ENCODE measurements around the gene POLR2E.

The POLR2E gene

GRCh38 chr19:1111641-1112267 is 16.6 kb upstream of the POLR2E start:
- Histone ChIP-seq H3K4me1 (ENCODE audit: control insufficient read depth in 2 of 2, insufficient read depth in 1 of 2, low read depth in 1 of 2, low read length in 2 of 2) (peaks cover 4 to 8% of the 10 kb centered on the region in 2 donors), H3K4me3 (ENCODE audit: low read length in 2 of 2) (no peak overlapping the region), H4K91ac (ENCODE audit: low read depth, low read length, poor library complexity) (no peak overlapping the region), H2BK120ac (ENCODE audit: low read depth, low read length) (no peak overlapping the region), H2BK15ac (ENCODE audit: low read length) (peak overlapping the region; percentile 67), H3K36me3 (replicated peaks in 1 of 2; ENCODE audit: control insufficient read depth in 2 of 2, insufficient read depth in 2 of 2, low read length in 2 of 2) (peaks cover 12 to 59% of the 10 kb centered on the region in 2 donors), H3K27ac (replicated peaks; ENCODE audit: low read length) (no peak overlapping the region), H3K18ac (ENCODE audit: low read length) (no peak overlapping the region), H3K23ac (ENCODE audit: low read depth, low read length, poor library complexity) (peak overlapping the region; percentile 73), H3K9me3 (replicated peaks in 1 of 2; ENCODE audit: control insufficient read depth in 2 of 2, insufficient read depth in 1 of 2, low read depth in 1 of 2, low read length in 2 of 2) (no peaks in the 10 kb centered on the region), H4K8ac (ENCODE audit: low read depth, low read length) (no peak overlapping the region), H2AFZ (ENCODE audit: low read length) (no peak overlapping the region), H3K79me1 (ENCODE audit: low read depth, low read length) (peaks cover 7% of the 10 kb centered on the region), H3K4ac (ENCODE audit: low read length) (no peak overlapping the region), H2BK5ac (ENCODE audit: low read length) (no peak overlapping the region), H3K27me3 (ENCODE audit: control insufficient read depth in 3 of 3, insufficient read depth in 3 of 3, low read depth in 1 of 3, low read length in 3 of 3) (no peaks in the 10 kb centered on the region), H2BK12ac (ENCODE audit: low read length) (no peak overlapping the region), H3K4me2 (ENCODE audit: insufficient read depth, low read length, poor library complexity, severe bottlenecking) (no peak overlapping the region), H3K9ac (ENCODE audit: low read depth, low read length, poor library complexity) (peak overlapping the region; percentile 60), H2AK5ac (ENCODE audit: low read depth, low read length) (peak overlapping the region; percentile 95), H3K14ac (ENCODE audit: low read length) (peak overlapping the region; percentile 38)
- WGBS, 2 donors (ENCODE audit: extremely low coverage in 2 of 2, insufficient read length in 2 of 2, insufficient replicate concordance in 1 of 2) = no CpG with 5 or more reads among the region's 18 CpGs
- no peak for DNase-seq (ENCODE audit: low spot score)

- Histone ChIP-seq H2BK5ac (ENCODE audit: low read length) (no peak overlapping the region), H3K27me3 (ENCODE audit: control insufficient read depth in 3 of 3, insufficient read depth in 3 of 3, low read depth in 1 of 3, low read length in 3 of 3) (no peaks in the 10 kb centered on the region), H2AFZ (ENCODE audit: low read length) (no peak overlapping the region), H2BK15ac (ENCODE audit: low read length) (no peak overlapping the region), H2AK5ac (ENCODE audit: low read depth, low read length) (peak overlapping the region; percentile 78), H2BK120ac (ENCODE audit: low read depth, low read length) (no peak overlapping the region), H3K4me3 (ENCODE audit: low read length in 2 of 2) (no peak overlapping the region), H3K14ac (ENCODE audit: low read length) (no peak overlapping the region), H3K4me2 (ENCODE audit: insufficient read depth, low read length, poor library complexity, severe bottlenecking) (no peak overlapping the region), H3K36me3 (replicated peaks in 1 of 2; ENCODE audit: control insufficient read depth in 2 of 2, insufficient read depth in 2 of 2, low read length in 2 of 2) (peaks cover 20 to 60% of the 10 kb centered on the region in 2 donors), H3K23ac (ENCODE audit: low read depth, low read length, poor library complexity) (peak overlapping the region; percentile 65), H3K9ac (ENCODE audit: low read depth, low read length, poor library complexity) (no peak overlapping the region), H3K4ac (ENCODE audit: low read length) (no peak overlapping the region), H2BK12ac (ENCODE audit: low read length) (no peak overlapping the region), H3K79me1 (ENCODE audit: low read depth, low read length) (peaks cover 9% of the 10 kb centered on the region), H3K9me3 (replicated peaks in 1 of 2; ENCODE audit: control insufficient read depth in 2 of 2, insufficient read depth in 1 of 2, low read depth in 1 of 2, low read length in 2 of 2) (no peaks in the 10 kb centered on the region), H4K91ac (ENCODE audit: low read depth, low read length, poor library complexity) (no peak overlapping the region), H3K4me1 (ENCODE audit: control insufficient read depth in 2 of 2, insufficient read depth in 1 of 2, low read depth in 1 of 2, low read length in 2 of 2) (peaks cover 4 to 10% of the 10 kb centered on the region in 2 donors), H4K8ac (ENCODE audit: low read depth, low read length) (no peak overlapping the region), H3K18ac (ENCODE audit: low read length) (peak overlapping the region; percentile 80), H3K27ac (replicated peaks; ENCODE audit: low read length) (no peak overlapping the region)
- DNase-seq (ENCODE audit: low spot score) = no peak
- no CpG with 5 or more reads among the region's 18 CpGs for WGBS, 2 donors (ENCODE audit: extremely low coverage in 2 of 2, insufficient read length in 2 of 2, insufficient replicate concordance in 1 of 2)
These were observed 15.8 kb upstream of the POLR2E start for GRCh38 chr19:1110809-1111640.

- H4K91ac ChIP-seq (ENCODE audit: low read depth, low read length, poor library complexity) = no peak overlapping the region
- no peak overlapping the region for H3K9ac ChIP-seq (ENCODE audit: low read depth, low read length, poor library complexity)
- H4K8ac ChIP-seq (ENCODE audit: low read depth, low read length) = no peak overlapping the region
- peaks cover 18% of the 10 kb centered on the region for H3K79me1 ChIP-seq (ENCODE audit: low read depth, low read length)
- no peak for DNase-seq (ENCODE audit: low spot score)
- no peak overlapping the region for H3K4me2 ChIP-seq (ENCODE audit: insufficient read depth, low read length, poor library complexity, severe bottlenecking)
- no peaks in the 10 kb centered on the region for H3K27me3 ChIP-seq (ENCODE audit: control insufficient read depth in 3 of 3, insufficient read depth in 3 of 3, low read depth in 1 of 3, low read length in 3 of 3)
- peak overlapping the region; percentile 58 for H2BK12ac ChIP-seq (ENCODE audit: low read length)
- no peak overlapping the region for H2BK120ac ChIP-seq (ENCODE audit: low read depth, low read length)
- WGBS, 2 donors (ENCODE audit: extremely low coverage in 2 of 2, insufficient read length in 2 of 2, insufficient replicate concordance in 1 of 2) = no CpG with 5 or more reads among the region's 54 CpGs
- H2AFZ ChIP-seq (ENCODE audit: low read length) = no peak overlapping the region
- H2BK15ac ChIP-seq (ENCODE audit: low read length) = no peak overlapping the region
- no peaks in the 10 kb centered on the region for H3K9me3 ChIP-seq (replicated peaks in 1 of 2; ENCODE audit: control insufficient read depth in 2 of 2, insufficient read depth in 1 of 2, low read depth in 1 of 2, low read length in 2 of 2)
- no peak overlapping the region for H3K27ac ChIP-seq (replicated peaks; ENCODE audit: low read length)
- no peak overlapping the region for H2BK5ac ChIP-seq (ENCODE audit: low read length)
- H2AK5ac ChIP-seq (ENCODE audit: low read depth, low read length) = no peak overlapping the region
- H3K4ac ChIP-seq (ENCODE audit: low read length) = no peak overlapping the region
- H3K4me3 ChIP-seq (ENCODE audit: low read length in 2 of 2) = no peak overlapping the region
- peak overlapping the region; percentile 67 for H3K23ac ChIP-seq (ENCODE audit: low read depth, low read length, poor library complexity)
- no peak overlapping the region for H3K14ac ChIP-seq (ENCODE audit: low read length)
- peak overlapping the region; percentile 19 for H3K18ac ChIP-seq (ENCODE audit: low read length)
- peaks cover 11 to 15% of the 10 kb centered on the region in 2 donors for H3K4me1 ChIP-seq (ENCODE audit: control insufficient read depth in 2 of 2, insufficient read depth in 1 of 2, low read depth in 1 of 2, low read length in 2 of 2)
- H3K36me3 ChIP-seq (replicated peaks in 1 of 2; ENCODE audit: control insufficient read depth in 2 of 2, insufficient read depth in 2 of 2, low read length in 2 of 2) = peaks cover 23 to 61% of the 10 kb centered on the region in 2 donors
These were observed 14.8 kb upstream of the POLR2E start for GRCh38 chr19:1109697-1110671.
